ENCODE measurements around the gene FARSA. TPM values are rescaled to one million over a fixed set of nuclear protein-coding genes. Genes with fewer than 3 reads are reported as not detected.

Gene FARSA
- total and polyA plus RNA-seq, 10 of the 15 experiments (the other 5 are each of a cell fraction or from before 2014, with no cell fraction given) = 20.3 to 212 (median 76.4) TPM

GRCh38 chr19:12939975-12940423 lies 6.5 kb upstream of the FARSA start:
- FAIRE-seq (no peak), DNase-seq (ENCODE audit: low read depth, low spot score) (no peak), ATAC-seq (no peak)
- TSS peak; percentile 78 for BruUV-seq (replicated peaks)
- ChIA-PET CTCF (interaction anchor here (0.6 to 1.0 kb wide), 2 partner anchors 26 to 40 kb away, joined by 3 to 4 read pairs; no protein-coding TSS in a partner anchor), SMC1A (ENCODE audit: uncharacterized antibody, unreplicated experiment) (interaction anchor here (0.9 to 1.5 kb wide), 4 partner anchors 19 to 49 kb away, joined by 3 to 5 read pairs (median 4); partner anchors contain the start of gene GCDH), RAD21 (ENCODE audit: unreplicated experiment) (interaction anchor here (0.8 kb wide), 1 partner anchor 25 kb away, joined by 3 read pairs; no protein-coding TSS in a partner anchor), POLR2A (interaction anchor here (0.6 to 3.1 kb wide), 3 partner anchors 20 to 47 kb away, joined by 3 to 11 read pairs (median 3); no protein-coding TSS in a partner anchor)
- Histone ChIP-seq H3K4me1 (ENCODE audit: control insufficient read depth, insufficient read depth, low read length) (peaks cover 59% of the 10 kb centered on the region), H3K27ac (ENCODE audit: control insufficient read depth, insufficient read depth) (peak overlapping the region; percentile 88), H3K4me2 (ENCODE audit: control insufficient read depth, insufficient read depth) (peak overlapping the region; percentile 78), H3K36me3 (ENCODE audit: control insufficient read depth in 2 of 2, insufficient read depth in 2 of 2, low read length in 1 of 2) (peaks cover 20 to 34% of the 10 kb centered on the region in 2 experiments), H3K9me3 (replicated peaks; ENCODE audit: control insufficient read depth, insufficient read depth, low read length) (no peaks in the 10 kb centered on the region), H3K9ac (ENCODE audit: control insufficient read depth, insufficient read depth, low read length) (peak overlapping the region; percentile 99), H4K20me1 (ENCODE audit: control insufficient read depth, insufficient read depth) (peaks cover 12% of the 10 kb centered on the region; the same call in 1 of the 2 replicates), H3K4me3 (peak overlapping the region; percentile 90), H2AFZ (ENCODE audit: control insufficient read depth, low read depth, low read length) (no peak overlapping the region), H3K79me2 (ENCODE audit: control insufficient read depth, insufficient read depth, low read length) (peaks cover 51% of the 10 kb centered on the region), H3K27me3 (replicated peaks in 1 of 2; ENCODE audit: control insufficient read depth in 2 of 2, insufficient read depth in 2 of 2, low read length in 1 of 2) (no peaks in the 10 kb centered on the region)
- 11% methylated on average over 10 of the region's 10 CpGs for WGBS (ENCODE audit: insufficient coverage, insufficient replicate concordance, low lambda C conversion rate, missing lambda C conversion rate)
- intact Hi-C loops (cut with micrococcal nuclease; ENCODE audit: unreplicated experiment) (loop anchor here (5.0 kb wide), 1 partner anchor 153 kb away; no protein-coding TSS in a partner anchor), in situ Hi-C loops (cut with MboI) (no loop called here)
- TF ChIP-seq, protein P1, sequence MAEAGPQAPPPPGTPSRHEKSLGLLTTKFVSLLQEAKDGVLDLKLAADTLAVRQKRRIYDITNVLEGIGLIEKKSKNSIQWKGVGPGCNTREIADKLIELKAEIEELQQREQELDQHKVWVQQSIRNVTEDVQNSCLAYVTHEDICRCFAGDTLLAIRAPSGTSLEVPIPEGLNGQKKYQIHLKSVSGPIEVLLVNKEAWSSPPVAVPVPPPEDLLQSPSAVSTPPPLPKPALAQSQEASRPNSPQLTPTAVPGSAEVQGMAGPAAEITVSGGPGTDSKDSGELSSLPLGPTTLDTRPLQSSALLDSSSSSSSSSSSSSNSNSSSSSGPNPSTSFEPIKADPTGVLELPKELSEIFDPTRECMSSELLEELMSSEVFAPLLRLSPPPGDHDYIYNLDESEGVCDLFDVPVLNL (IDR thresholded peaks at IDR 0.05; ENCODE audit: low read depth, low read length) = no peak
- TF ChIP-seq SREBF2 (IDR thresholded peaks at IDR 0.05; ENCODE audit: low read length) (no peak), POLR2A (IDR thresholded peaks at IDR 0.05; ENCODE audit: low read depth, low read length) (peak; percentile 45; the same call in 1 of the 2 replicates), SMC3 (IDR thresholded peaks at IDR 0.05; ENCODE audit: borderline replicate concordance, low read length) (no peak)

All from GM12878 (cell line).